ENCODE data around the gene AMH.

- no peak for TF ChIP-seq RAD21 (conservative IDR thresholded peaks at IDR 0.05 in 1 of 2, IDR thresholded peaks at IDR 0.05 in 1 of 2)
- TF ChIP-seq CBX8 (IDR thresholded peaks at IDR 0.05), result no peak
- no peak for TF ChIP-seq EP300 (IDR thresholded peaks at IDR 0.05)
- no peak for TF ChIP-seq KDM1A (IDR thresholded peaks at IDR 0.05; ENCODE audit: low read depth)
- no peak for TF ChIP-seq POLR2A (IDR thresholded peaks at IDR 0.05; ENCODE audit: low read length)
- no peak for TF ChIP-seq CTCF (IDR thresholded peaks at IDR 0.05)
- TF ChIP-seq RCOR1 (IDR thresholded peaks at IDR 0.05; ENCODE audit: low read depth, low read length), result no peak
- no peak for TF ChIP-seq HOXB13 (CRISPR knock-in tag; IDR thresholded peaks at IDR 0.05; ENCODE audit: low read depth)
- no peak for TF ChIP-seq REST (IDR thresholded peaks at IDR 0.05)
- TF ChIP-seq BHLHE40 (IDR thresholded peaks at IDR 0.05; ENCODE audit: low read depth, low read length), result no peak
- TF ChIP-seq CEBPB (IDR thresholded peaks at IDR 0.05), result no peak
- no peak for TF ChIP-seq ELK1 (IDR thresholded peaks at IDR 0.05; ENCODE audit: low read depth, low read length)
- TF ChIP-seq BCL3 (IDR thresholded peaks at IDR 0.05), result no peak
Measured at GRCh38 chr19:2242816-2243215, 6.3 kb upstream of the AMH start.

Data from A549 (cell line).